Heart left ventricle (tissue), 13 donors: ENCODE results near the gene PCED1A.

Experiments
- POLR2A ChIP-seq, 2 donors: fragments of 450-650 bp; IDR thresholded peaks; one replicate each; pipeline ENCODE4 v1.6.1; 2017; ENCODE audit warnings: antibody characterized with exemption in 2 of 2, mild to moderate bottlenecking in 2 of 2, moderate library complexity in 2 of 2
- TF ChIP-seq, protein P1 (sequence below), 12 donors: fragments of 200-600 bp; sonication (generic) in 4 of 12; IDR thresholded peaks; one replicate each; pipeline versions ENCODE4 v1.5.0 to v1.8.0; 2018 to 2022; ENCODE audit warnings: antibody characterized with exemption in 12 of 12, mild to moderate bottlenecking in 5 of 12
- donor health status: ischemic (EF 13 %, LVEDD 7.1; RV severe dilation, severe dysfunction).
- donor health status: DM: no; HTN: yes; CAD: no.
- donor health status: DM: no; HTN: no; CAD: no.
- donor health status: ischemic (EF 25% LVEDD 6.9; RV normal size, moderate dysfunction).
- donor health status: ischemic (EF 25% LVEDD 5.7; RV mildly dilated, moderate dysfunction).
- donor health status: ischemic (EF 35%, LVEDD 5.7; RV mildly dilated, moderate dysfunction).
- donor health status: nonischemic (EF 11% LVEDD 7.7; RV severe dilation, severe dysfunction).
- donor health status: DM: yes; HTN: yes; CAD: no.
- donor health status: PGD.
- donor health status: ischemic (EF 29% LVEDD 5.4; RV normal size, mild dysfunction).
- donor health status: nonischemic (EF 23%, LVEDD 6.1; RV moderate dilation, normal function).

GRCh38 chr20:2814076-2814475 is 26.4 kb downstream of the PCED1A start:
- TF ChIP-seq, protein P1, sequence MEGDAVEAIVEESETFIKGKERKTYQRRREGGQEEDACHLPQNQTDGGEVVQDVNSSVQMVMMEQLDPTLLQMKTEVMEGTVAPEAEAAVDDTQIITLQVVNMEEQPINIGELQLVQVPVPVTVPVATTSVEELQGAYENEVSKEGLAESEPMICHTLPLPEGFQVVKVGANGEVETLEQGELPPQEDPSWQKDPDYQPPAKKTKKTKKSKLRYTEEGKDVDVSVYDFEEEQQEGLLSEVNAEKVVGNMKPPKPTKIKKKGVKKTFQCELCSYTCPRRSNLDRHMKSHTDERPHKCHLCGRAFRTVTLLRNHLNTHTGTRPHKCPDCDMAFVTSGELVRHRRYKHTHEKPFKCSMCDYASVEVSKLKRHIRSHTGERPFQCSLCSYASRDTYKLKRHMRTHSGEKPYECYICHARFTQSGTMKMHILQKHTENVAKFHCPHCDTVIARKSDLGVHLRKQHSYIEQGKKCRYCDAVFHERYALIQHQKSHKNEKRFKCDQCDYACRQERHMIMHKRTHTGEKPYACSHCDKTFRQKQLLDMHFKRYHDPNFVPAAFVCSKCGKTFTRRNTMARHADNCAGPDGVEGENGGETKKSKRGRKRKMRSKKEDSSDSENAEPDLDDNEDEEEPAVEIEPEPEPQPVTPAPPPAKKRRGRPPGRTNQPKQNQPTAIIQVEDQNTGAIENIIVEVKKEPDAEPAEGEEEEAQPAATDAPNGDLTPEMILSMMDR (IDR thresholded peaks at IDR 0.05), result no peak
- no peak for TF ChIP-seq POLR2A (IDR thresholded peaks at IDR 0.05)
